Stimulated activated CD4-positive, alpha-beta T cell treated with anti-CD3 and anti-CD28 coated beads, Interleukin-12 subunit alpha, Interleukin-12 subunit beta, amount 100 ng/mL, for 48 hours (primary cell): Measurements from ENCODE around the gene SDS.

Source experiments
- DNase-seq, 3 donors: peaks; one replicate each; pipeline ENCODE4 v3.0.0-alpha.2; 2020; ENCODE audit warnings: low read depth in 2 of 3, low spot score in 1 of 3

SDS gene, protein sequence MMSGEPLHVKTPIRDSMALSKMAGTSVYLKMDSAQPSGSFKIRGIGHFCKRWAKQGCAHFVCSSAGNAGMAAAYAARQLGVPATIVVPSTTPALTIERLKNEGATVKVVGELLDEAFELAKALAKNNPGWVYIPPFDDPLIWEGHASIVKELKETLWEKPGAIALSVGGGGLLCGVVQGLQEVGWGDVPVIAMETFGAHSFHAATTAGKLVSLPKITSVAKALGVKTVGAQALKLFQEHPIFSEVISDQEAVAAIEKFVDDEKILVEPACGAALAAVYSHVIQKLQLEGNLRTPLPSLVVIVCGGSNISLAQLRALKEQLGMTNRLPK

DNA sequence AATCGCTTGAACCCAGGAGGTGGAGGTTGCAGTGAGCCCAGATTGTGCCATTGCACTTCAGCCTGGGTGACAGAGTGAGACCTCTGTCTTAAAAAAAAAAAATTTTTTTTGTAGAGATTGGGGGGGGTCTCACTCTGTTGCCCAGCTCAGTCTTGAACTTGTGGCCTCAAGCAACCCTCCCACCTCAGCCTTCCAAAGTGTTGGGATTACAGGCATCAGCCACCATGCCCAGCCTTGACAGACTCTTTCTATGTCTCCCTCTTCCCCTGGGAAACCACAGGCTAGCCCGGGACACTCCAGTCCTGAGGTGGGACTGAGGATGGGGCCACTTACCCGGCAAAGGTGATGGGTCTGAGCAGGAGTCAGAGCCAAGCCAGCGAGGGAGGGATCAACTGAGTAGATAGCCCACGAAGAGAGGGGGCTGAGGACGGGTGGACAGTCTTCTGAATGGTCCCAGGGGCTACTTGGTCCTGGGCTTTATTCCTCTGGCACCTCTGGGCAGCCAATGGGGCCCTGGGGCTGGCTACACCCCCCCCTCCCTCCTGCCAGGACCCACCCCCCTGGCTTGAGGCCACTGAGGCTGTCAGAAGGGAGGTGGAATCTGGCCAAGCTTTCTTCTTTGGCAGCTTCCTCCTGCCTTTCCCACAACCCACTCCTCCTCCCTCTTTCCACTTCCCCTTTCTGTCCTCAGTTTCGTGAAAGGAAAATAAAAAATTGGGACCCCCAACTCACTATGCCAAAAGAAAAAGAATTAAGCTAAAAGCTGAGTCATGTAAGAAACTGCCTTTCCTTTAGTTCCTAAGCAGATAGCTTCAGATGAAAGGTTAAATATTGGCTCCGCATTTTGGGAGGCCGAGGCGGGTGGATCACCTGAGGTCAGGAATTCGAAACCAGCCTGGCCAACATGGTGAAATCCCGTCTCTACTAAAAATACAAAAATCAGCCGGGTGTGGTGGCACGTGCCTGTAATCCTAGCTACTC is at the start of gene SDS:
Gene SDS, minus strand, starts transcription at position 453 of the 981 bp plus-strand sequence. CDS start 4,179 bp downstream, outside the sequence.
- no peak for DNase-seq

DNA sequence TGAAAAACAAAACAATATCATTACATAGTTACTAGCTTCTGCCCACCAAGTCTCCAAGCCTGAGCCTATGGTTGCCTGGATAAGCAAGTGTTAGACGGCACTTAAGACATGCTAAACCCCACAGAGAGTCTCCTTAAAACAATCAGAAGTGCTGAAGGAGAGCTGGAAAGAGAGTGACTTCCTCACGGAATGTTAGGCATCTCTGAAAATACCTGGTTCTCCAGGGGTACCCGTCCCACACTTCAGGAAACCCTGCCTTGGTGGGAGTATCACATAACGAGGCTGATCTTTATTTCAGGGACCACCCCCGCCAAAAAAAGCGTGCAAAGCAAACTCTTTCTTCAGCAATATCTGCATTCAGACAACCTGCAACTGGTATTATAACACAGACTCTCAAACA is 49.6 kb upstream of the SDS start:
- no peak for DNase-seq

DNA sequence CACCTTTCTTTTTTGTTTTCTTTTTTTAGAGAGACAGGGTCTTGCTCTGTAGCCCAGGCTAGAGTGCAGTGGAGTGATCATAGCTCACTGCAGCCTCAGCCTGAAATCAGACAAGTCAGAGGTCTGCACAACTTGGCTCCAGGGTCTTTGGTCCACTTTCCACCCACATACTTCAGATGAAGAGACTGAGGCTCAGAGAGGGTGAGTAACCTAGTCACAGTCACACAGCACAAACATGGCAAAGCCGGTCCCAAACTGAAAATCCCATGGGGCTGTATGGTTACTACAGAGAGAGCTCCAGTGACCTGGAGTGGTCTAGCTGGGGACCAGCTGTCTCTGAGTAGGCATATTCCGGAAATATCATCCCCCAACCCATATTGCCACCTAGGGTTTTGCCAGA is 48.8 kb upstream of the SDS start:
- no peak for DNase-seq

DNA sequence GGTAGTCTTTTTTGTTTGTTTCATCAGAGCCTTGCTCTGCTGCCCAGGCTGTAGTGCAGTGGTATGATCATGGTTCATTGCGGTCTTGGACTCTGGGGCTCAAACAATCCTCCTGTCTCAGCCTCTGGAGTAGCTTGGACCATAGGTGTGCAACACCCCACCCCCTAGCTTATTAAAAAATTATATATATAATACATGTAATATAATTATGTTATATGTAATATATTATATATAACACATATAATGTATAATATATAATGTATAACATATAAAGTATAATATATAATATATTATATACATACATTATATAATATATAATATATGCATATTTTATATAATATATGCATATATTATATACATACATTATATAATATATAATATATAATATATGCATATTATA is 46.2 kb upstream of the SDS start:
- no peak for DNase-seq

DNA sequence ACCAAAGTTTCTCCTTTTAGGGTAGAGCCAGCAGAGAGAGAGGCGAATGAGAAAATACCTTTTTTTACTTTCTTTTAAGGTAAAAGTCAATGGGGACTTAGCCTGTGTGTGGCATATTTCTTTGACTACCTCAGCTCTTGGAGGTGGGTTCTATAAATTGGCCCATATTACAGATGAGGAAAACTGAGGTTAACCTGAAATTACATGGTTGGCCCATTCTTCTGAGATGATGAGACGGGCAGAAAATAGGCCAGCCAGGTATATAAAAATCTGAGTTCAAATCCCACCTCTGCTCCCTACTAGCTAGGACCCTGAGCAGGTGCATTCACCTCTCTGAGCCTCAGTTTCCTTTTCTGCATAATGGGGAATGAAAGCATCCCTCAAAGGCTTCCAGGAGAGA is 45.6 kb upstream of the SDS start:
- no peak for DNase-seq

GRCh38 chr12:113448873-113449272 is 45.2 kb upstream of the SDS start:
- DNase-seq = no peak

DNA sequence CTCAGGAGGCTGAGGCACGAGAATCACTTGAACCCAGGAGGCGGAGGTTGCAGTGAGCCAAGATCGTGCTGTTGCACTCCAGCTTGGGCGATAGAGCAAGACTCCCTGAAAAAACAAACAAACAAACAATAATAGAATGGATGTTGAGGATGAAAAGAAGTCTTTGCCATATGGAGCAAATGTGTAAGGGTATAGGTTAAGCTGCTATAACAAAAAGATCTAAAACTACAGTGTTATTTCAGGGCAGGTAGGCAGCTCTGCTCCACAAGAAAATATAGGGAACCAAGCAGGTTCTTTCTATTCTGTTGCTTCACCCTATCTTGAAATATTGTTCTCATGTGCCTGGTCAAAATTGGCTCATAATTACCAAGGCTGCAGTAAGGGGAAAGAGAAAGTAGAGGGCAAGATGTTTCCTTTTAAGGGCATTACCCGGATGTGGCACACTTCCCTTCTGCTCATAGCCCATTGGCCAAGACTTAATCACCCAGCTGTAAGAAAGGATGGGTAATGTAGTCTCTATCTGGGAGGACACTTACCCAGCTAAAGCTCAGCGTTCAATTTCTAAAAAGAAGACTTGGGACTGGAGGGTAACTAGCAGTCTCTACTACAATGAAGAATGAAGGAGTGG is 42.0 kb upstream of the SDS start:
- no peak for DNase-seq

- DNase-seq = no peak
Observed at GRCh38 chr12:113443030-113443539, 39.4 kb upstream of the SDS start.

GRCh38 chr12:113440947-113441782 is 37.5 kb upstream of the SDS start:
- DNase-seq = no peak

- DNase-seq = no peak
Observed at GRCh38 chr12:113440336-113440735, 36.6 kb upstream of the SDS start.

DNA sequence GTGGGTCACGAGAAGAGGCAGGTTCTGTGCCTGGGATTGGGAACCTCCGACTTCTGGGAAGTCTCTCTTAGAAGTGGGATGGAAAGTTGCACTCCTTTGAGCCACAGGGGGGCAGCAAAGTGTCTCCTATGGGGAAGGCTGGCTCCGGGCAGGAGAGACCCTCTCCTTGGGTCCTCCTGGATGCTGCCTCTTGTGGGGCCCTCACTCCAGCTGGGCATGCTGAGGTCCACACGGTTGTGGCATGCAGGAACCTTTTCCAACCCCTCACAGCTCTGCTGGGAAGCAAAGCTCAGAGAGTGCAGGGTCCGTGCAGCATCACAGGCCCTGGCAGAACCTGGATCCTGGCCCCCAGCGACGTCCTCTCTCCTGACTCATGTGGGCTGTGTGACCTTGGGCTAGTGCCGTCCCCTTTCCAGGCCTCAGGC is 35.9 kb upstream of the SDS start:
- no peak for DNase-seq

GRCh38 chr12:113439301-113439597 is 35.6 kb upstream of the SDS start:
- DNase-seq = no peak

DNA sequence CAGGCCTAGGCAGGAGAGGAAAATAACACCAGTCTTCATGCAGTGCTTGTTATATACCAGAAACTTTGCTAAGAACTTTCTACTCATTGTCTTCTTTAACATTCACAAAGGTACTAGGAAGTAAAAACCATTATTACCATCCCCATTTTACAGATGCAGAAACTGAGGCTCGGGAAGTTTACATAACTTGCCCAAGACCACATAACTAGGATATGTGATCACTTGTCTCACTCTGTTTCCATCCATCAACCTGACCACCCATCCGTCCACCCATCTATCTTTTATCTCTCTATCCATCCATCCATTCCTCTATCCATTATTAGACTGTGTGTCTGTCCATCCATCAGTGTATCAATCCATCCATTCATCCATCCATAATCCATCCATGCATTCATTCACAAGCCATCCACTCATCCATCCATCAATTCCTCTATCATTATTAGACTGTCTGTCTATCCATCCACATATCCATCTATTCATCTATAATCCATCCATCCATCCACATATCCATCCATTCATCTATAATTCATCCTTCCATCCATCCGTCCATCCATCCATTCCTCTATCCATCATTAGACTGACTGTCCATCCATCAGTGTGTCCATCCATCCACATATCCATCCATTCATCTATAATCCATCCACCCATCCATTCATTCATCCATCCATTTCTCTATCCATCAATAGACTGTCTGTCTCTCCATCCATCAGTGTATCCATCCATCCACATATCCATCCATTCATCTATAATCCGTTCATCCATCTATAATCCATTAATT is 35.0 kb upstream of the SDS start:
- no peak for DNase-seq

DNA sequence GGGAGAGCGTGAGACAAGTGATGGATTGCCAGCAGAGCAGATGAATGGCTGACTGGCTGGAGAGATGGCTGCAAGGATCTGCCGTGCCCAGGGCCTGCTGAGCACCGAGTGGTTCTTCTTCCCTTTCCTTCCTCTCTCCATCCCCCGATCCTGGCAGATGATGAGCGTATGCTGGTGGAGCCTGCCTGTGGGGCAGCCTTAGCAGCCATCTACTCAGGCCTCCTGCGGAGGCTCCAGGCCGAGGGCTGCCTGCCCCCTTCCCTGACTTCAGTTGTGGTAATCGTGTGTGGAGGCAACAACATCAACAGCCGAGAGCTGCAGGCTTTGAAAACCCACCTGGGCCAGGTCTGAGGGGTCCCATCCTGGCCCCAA is 34.0 kb upstream of the SDS start:
- DNase-seq = no peak

DNA sequence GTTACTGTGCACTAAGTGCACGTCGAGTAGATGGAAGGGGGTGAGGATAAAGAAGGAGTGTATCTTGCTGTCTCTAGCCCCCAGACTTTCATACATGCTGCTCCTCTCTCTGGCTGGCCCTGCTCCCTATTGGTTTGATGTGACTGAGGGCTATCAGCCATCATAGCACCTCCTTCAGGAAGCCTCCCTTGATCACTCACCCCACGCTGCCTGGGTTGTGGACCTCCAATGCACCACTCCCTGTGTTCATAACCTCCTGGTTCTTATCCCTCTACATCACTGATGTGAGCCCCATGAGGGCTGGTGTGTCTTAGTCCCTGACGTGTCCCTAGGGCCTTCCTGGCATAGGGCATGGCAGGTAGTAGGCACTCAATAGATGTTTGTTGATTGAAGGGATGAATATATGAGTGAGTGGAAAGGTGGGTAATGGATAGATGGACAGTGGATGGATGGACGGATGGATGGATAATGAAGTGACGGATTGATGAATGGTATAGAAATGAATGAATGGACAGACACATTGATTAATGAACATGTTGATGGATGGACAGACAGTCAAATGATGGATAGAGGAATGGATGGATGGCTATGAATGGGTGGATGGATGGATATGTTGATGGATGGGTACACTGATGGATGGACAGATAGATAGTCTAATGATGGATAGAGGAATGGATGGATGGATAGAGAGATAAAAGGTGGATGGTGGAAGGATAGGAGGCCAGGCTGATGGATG is 33.5 kb upstream of the SDS start:
- DNase-seq = no peak

- DNase-seq = no peak
Observed at GRCh38 chr12:113436586-113436985, 32.9 kb upstream of the SDS start.

GRCh38 chr12:113435367-113435766 is 31.7 kb upstream of the SDS start:
- DNase-seq = no peak

DNA sequence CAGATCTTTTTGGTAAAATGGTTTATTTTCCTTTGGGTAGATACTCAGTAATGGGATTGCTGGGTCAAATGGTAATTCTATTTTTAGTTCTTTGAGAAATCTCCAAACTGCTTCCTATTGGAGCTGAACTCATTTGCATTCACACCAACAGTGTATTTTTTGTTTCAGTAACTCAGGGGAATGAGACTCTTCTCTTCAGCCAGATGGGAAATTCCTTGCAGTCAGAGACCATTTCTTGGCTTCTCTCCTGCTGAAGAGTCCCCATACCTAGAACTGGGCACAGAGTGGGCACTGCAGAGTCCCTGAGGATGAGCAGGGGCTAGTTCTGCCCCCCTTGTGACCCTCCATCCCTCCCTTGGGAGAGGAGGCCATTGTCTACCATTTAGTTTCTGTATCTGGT is 29.3 kb upstream of the SDS start:
- DNase-seq = no peak

- DNase-seq = no peak
Observed at GRCh38 chr12:113428482-113428881, 24.8 kb upstream of the SDS start.
